ENCODE data around the gene DERA.

DNA sequence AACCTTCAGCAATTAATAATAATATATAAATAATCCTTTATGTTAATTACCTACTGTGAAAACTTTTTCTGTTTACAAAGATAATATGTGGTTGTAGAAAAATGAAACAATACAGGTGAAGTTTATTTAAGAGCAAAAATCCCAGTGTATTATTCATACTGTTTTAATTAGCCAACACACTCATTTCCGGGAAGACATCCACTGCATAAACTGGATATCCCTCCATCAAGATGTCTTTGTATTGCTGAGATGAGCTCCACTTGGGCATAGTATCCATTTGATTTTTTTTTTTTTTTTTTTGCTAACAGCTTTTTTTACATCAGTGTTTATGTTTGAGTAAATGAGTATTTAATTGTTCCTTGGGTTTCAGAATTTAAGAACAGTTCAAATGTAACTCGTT is 13.7 kb upstream of the DERA start:
- TF ChIP-seq, protein P1, sequence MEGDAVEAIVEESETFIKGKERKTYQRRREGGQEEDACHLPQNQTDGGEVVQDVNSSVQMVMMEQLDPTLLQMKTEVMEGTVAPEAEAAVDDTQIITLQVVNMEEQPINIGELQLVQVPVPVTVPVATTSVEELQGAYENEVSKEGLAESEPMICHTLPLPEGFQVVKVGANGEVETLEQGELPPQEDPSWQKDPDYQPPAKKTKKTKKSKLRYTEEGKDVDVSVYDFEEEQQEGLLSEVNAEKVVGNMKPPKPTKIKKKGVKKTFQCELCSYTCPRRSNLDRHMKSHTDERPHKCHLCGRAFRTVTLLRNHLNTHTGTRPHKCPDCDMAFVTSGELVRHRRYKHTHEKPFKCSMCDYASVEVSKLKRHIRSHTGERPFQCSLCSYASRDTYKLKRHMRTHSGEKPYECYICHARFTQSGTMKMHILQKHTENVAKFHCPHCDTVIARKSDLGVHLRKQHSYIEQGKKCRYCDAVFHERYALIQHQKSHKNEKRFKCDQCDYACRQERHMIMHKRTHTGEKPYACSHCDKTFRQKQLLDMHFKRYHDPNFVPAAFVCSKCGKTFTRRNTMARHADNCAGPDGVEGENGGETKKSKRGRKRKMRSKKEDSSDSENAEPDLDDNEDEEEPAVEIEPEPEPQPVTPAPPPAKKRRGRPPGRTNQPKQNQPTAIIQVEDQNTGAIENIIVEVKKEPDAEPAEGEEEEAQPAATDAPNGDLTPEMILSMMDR (conservative IDR thresholded peaks at IDR 0.05 in 1 of 2, IDR thresholded peaks at IDR 0.05 in 1 of 2; ENCODE audit: extremely low read depth in 1 of 2, insufficient read depth in 1 of 2, low read depth in 1 of 2, low read length in 2 of 2): no peak
- no peak for TF ChIP-seq EZH2 (IDR thresholded peaks at IDR 0.05; ENCODE audit: borderline replicate concordance, low read length)

Measured in mammary epithelial cell (primary cell).